IMR-90 (cell line): ENCODE data around the gene TNRC6B. TPM values are rescaled to one million over a fixed set of nuclear protein-coding genes. Genes with fewer than 3 reads are reported as not detected.

ENCODE experiments used
- ATAC-seq: fragments of 200-7000 bp; cut with Tn5 transposase; 2 replicates; pipeline ENCODE4 v1.9.1; 2020; ENCODE audit warnings: low read depth, mild to moderate bottlenecking, moderate library complexity
- BruUV-seq: library from RNA; stranded (reverse); fragments of 400-500 nt; replicated peaks from 2 replicates; lab custom pipeline; 2021; lab: Mats Ljungman, UMichigan
- CTCF ChIA-PET: fragments of 300-600 bp; formaldehyde crosslinking; extraction: SDS; loops from one replicate; lab custom pipeline; 2021; ENCODE audit warnings: antibody characterized with exemption; lab: Yijun Ruan, JAX
- POLR2A ChIA-PET: fragments of 300-600 bp; sonication (Branson Sonifier 250); formaldehyde crosslinking; loops from one replicate; lab custom pipeline; 2022; ENCODE audit warnings: antibody characterized with exemption; ENCODE audit not compliant: unreplicated experiment; lab: Charles Lee
- DNase-seq: peaks from one replicate; pipeline ENCODE4 v3.0.0; 2013
- H2AFZ ChIP-seq: replicated peaks from 2 replicates; pipeline ENCODE3; 2013; ENCODE audit warnings: low read length, mild to moderate bottlenecking; ENCODE audit not compliant: poor library complexity
- H2AK5ac ChIP-seq: 2 replicates; pipeline ENCODE4 v1.6.1; 2013; ENCODE audit warnings: low read depth, low read length, inconsistent platforms
- H2AK9ac ChIP-seq: replicated peaks from 2 replicates; pipeline ENCODE3; 2013; ENCODE audit warnings: mild to moderate bottlenecking, low read depth, low read length, moderate library complexity; ENCODE audit not compliant: poor library complexity
- H2BK120ac ChIP-seq: 2 replicates; pipeline ENCODE4 v1.6.1; 2013; ENCODE audit warnings: low read depth, low read length, inconsistent platforms
- H2BK15ac ChIP-seq: 3 replicates; pipeline ENCODE4 v1.6.1; 2013; ENCODE audit warnings: low read depth, low read length, inconsistent platforms
- H2BK20ac ChIP-seq: 2 replicates; pipeline ENCODE4 v1.6.1; 2013; ENCODE audit warnings: low read depth, mild to moderate bottlenecking, inconsistent platforms, low read length, moderate library complexity
- H2BK5ac ChIP-seq: 2 replicates; pipeline ENCODE4 v1.6.1; 2013; ENCODE audit warnings: mild to moderate bottlenecking, low read depth, low read length, inconsistent platforms; ENCODE audit not compliant: poor library complexity, severe bottlenecking
- H3K14ac ChIP-seq: replicated peaks from 2 replicates; pipeline ENCODE4 v1.6.1; 2013; ENCODE audit warnings: low read depth, low read length, inconsistent platforms
- H3K18ac ChIP-seq: 2 replicates; pipeline ENCODE4 v1.6.1; 2013; ENCODE audit warnings: low read depth, low read length, control low read depth
- H3K23ac ChIP-seq: 2 replicates; pipeline ENCODE4 v1.6.1; 2013; ENCODE audit warnings: low read depth, low read length, inconsistent platforms
- H3K27ac ChIP-seq: 2 replicates; pipeline ENCODE4 v1.5.1; 2013; ENCODE audit warnings: mild to moderate bottlenecking, control low read depth, low read length; ENCODE audit not compliant: insufficient read depth
- H3K27me3 ChIP-seq: 2 replicates; pipeline ENCODE4 v1.6.1; 2013; ENCODE audit warnings: low read length; ENCODE audit not compliant: control insufficient read depth, insufficient read depth
- H3K36me3 ChIP-seq: 2 replicates; pipeline ENCODE4 v1.6.1; 2013; ENCODE audit warnings: low read length, mixed read lengths; ENCODE audit not compliant: control insufficient read depth, insufficient read depth
- H3K4ac ChIP-seq: 2 replicates; pipeline ENCODE4 v1.6.1; 2013; ENCODE audit warnings: low read depth, low read length, inconsistent platforms
- H3K4me1 ChIP-seq: 2 replicates; pipeline ENCODE4 v1.6.1; 2013; ENCODE audit warnings: low read length, mixed read lengths; ENCODE audit not compliant: control insufficient read depth, insufficient read depth
- H3K4me2 ChIP-seq: 2 replicates; pipeline ENCODE4 v1.6.1; 2013; ENCODE audit warnings: low read depth, mild to moderate bottlenecking, control low read depth, low read length, moderate library complexity
- H3K4me3 ChIP-seq: 2 replicates; pipeline ENCODE4 v1.5.1; 2013; ENCODE audit warnings: low read depth, mild to moderate bottlenecking, control low read depth, low read length, moderate library complexity; ENCODE audit not compliant: insufficient read depth
- H3K56ac ChIP-seq: 2 replicates; pipeline ENCODE4 v1.6.1; 2013; ENCODE audit warnings: low read length, inconsistent platforms; ENCODE audit not compliant: insufficient read depth; ENCODE audit errors: extremely low read depth
- H3K79me1 ChIP-seq, 2 experiments: 2 replicates each; pipeline ENCODE4 v1.6.1; 2013; ENCODE audit warnings: low read length in 2 of 2, inconsistent platforms in 1 of 2, low read depth in 1 of 2
- H3K9ac ChIP-seq: 2 replicates; pipeline ENCODE4 v1.6.1; 2013; ENCODE audit warnings: low read depth, low read length, control low read depth
- H3K9me1 ChIP-seq: 2 replicates; pipeline ENCODE4 v1.6.1; 2013; ENCODE audit warnings: low read length, inconsistent platforms; ENCODE audit not compliant: insufficient read depth
- H3K9me3 ChIP-seq: 2 replicates; pipeline ENCODE4 v1.6.1; 2013; ENCODE audit warnings: low read length; ENCODE audit not compliant: control insufficient read depth, insufficient read depth
- H4K20me1 ChIP-seq: 2 replicates; pipeline ENCODE4 v1.6.1; 2013; ENCODE audit warnings: low read length, inconsistent platforms; ENCODE audit not compliant: insufficient read depth
- H4K5ac ChIP-seq: 2 replicates; pipeline ENCODE4 v1.6.1; 2013; ENCODE audit warnings: mild to moderate bottlenecking, low read depth, low read length, control low read depth
- H4K8ac ChIP-seq, 2 experiments: 2 replicates each; pipeline ENCODE4 v1.6.1; 2013; ENCODE audit warnings: low read depth in 2 of 2, low read length in 2 of 2, control low read depth in 1 of 2, inconsistent platforms in 1 of 2
- H4K91ac ChIP-seq: 2 replicates; pipeline ENCODE4 v1.6.1; 2013; ENCODE audit warnings: low read depth, low read length, inconsistent platforms; ENCODE audit not compliant: insufficient read depth
- BHLHE40 ChIP-seq: fragments of 150-350 bp; IDR thresholded peaks from 2 replicates; pipeline ENCODE4 v1.6.1; 2016; ENCODE audit warnings: mild to moderate bottlenecking, low read depth, low read length
- CEBPB ChIP-seq: IDR thresholded peaks from 2 replicates; pipeline ENCODE4 v1.6.1; 2012; ENCODE audit warnings: low read depth, low read length, improper control_type of control experiment
- CHD1 ChIP-seq: IDR thresholded peaks from 2 replicates; pipeline ENCODE4 v1.6.1; 2012; ENCODE audit warnings: low read depth, low read length, improper control_type of control experiment
- FOS ChIP-seq: fragments of 150-350 bp; IDR thresholded peaks from 2 replicates; pipeline ENCODE4 v1.6.1; 2016; ENCODE audit warnings: low read depth, low read length
- MAFK ChIP-seq: IDR thresholded peaks from 2 replicates; pipeline ENCODE4 v1.6.1; 2012; ENCODE audit warnings: low read depth, low read length, improper control_type of control experiment
- MAZ ChIP-seq: IDR thresholded peaks from 2 replicates; pipeline ENCODE4 v1.6.1; 2012; ENCODE audit warnings: low read depth, mild to moderate bottlenecking, low read length, improper control_type of control experiment, moderate library complexity, borderline replicate concordance
- MXI1 ChIP-seq: IDR thresholded peaks from 2 replicates; pipeline ENCODE4 v1.6.1; 2012; ENCODE audit warnings: low read depth, mild to moderate bottlenecking, low read length, moderate library complexity, borderline replicate concordance
- NFE2L2 ChIP-seq: fragments of 150-350 bp; IDR thresholded peaks from 2 replicates; pipeline ENCODE4 v1.6.1; 2016; ENCODE audit warnings: low read depth, mild to moderate bottlenecking, low read length
- POLR2A ChIP-seq: IDR thresholded peaks from 2 replicates; pipeline ENCODE4 v1.6.1; 2012; ENCODE audit warnings: mild to moderate bottlenecking, low read depth, low read length
- RAD21 ChIP-seq: IDR thresholded peaks from 2 replicates; pipeline ENCODE4 v1.6.1; 2012; ENCODE audit warnings: low read length, improper control_type of control experiment
- RCOR1 ChIP-seq: IDR thresholded peaks from 2 replicates; pipeline ENCODE4 v1.6.1; 2012; ENCODE audit warnings: mild to moderate bottlenecking, low read length, improper control_type of control experiment; ENCODE audit not compliant: insufficient replicate concordance
- RFX5 ChIP-seq: IDR thresholded peaks from 2 replicates; pipeline ENCODE4 v1.8.0; 2012; ENCODE audit warnings: low read depth, mild to moderate bottlenecking, low read length, moderate library complexity
- SMC3 ChIP-seq: fragments of 150-350 bp; IDR thresholded peaks from 2 replicates; pipeline ENCODE4 v1.6.1; 2016; ENCODE audit warnings: low read depth, mild to moderate bottlenecking, antibody characterized with exemption, low read length, moderate library complexity
- WGBS, 2 experiments: methylation state at CpG; one replicate each; pipeline versions ENCODE4 v1.1.5 to v1.1.7; 2013; ENCODE audit warnings: missing lambda C conversion rate in 2 of 2; ENCODE audit not compliant: insufficient read length in 1 of 2; ENCODE audit errors: extremely low coverage in 2 of 2; 5-methylcytosine and 5-hydroxymethylcytosine counted together
- dilution Hi-C: fragments of 300-500 bp; cut with HindIII; formaldehyde crosslinking; loops from one replicate; pipeline ENCODE4 v1.14.3; 2018; ENCODE audit warnings: low sequenced_read_pairs; ENCODE audit not compliant: unreplicated experiment
- in situ Hi-C: fragments of 300-500 bp; cut with MboI; formaldehyde crosslinking; loops from 3 replicates; pipeline ENCODE4 v1.14.3; 2019; ENCODE audit warnings: low sequenced_read_pairs, inconsistent platforms, mixed read lengths
- intact Hi-C: fragments of 100-400 bp; cut with micrococcal nuclease; formaldehyde crosslinking; loops from 2 replicates; pipeline ENCODE4 v1.10.0; 2022
- polyA plus RNA-seq, 3 experiments: library from polyadenylated mRNA; depleted of rRNA; stranded (reverse); fragments of >200 nt; gene quantifications; 2 replicates each; pipeline ENCODE4 v1.2.3, GENCODE V29; 2012; ENCODE audit warnings: low replicate concordance in 1 of 3
- total RNA-seq: library from RNA; depleted of rRNA; stranded (reverse); fragments of >200 nt; gene quantifications from 2 replicates; pipeline ENCODE4 v1.2.3, GENCODE V29; 2012
- TF ChIP-seq, protein P1 (sequence below): fragments of 150-350 bp; IDR thresholded peaks from 2 replicates; pipeline ENCODE4 v1.6.1; 2017; ENCODE audit warnings: mild to moderate bottlenecking, antibody characterized with exemption, low read length, low read depth
- TF ChIP-seq, protein P2 (sequence below): conservative IDR thresholded peaks from 2 replicates; pipeline ENCODE4 v1.5.1; 2012; ENCODE audit warnings: mild to moderate bottlenecking, low read depth, low read length, improper control_type of control experiment
- TF ChIP-seq, protein P3 (sequence below): fragments of 150-350 bp; IDR thresholded peaks from 2 replicates; pipeline ENCODE4 v1.6.1; 2016; ENCODE audit warnings: low read depth, mild to moderate bottlenecking, low read length, moderate library complexity, borderline replicate concordance

The TNRC6B gene
- total and polyA plus RNA-seq, 2 of the 4 experiments (the other 2 are of a cell fraction): 3.9 to 17.0 TPM

DNA sequence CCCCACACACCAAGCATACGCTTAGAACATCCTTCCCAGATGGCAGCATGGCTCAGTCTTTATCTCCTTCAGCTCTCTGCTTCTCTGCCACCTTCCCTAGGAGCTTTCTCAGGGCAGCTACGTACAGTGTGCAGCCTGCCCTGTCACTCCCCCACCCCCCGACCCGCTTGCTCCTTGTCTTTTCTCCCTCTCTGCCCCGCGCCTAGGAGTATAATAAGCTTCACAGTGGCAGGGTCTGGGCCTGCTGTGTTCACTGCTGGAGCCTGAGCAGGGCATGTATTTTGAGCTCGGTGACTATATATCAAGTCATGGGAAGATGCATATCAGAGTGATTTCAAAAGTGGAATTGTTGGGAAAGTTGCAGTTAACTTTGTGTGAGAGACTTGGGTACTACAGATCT lies 112.8 kb downstream of the TNRC6B start:
- Histone ChIP-seq H4K8ac (no peak overlapping the region), H3K9ac (no peak overlapping the region), H4K91ac (no peak overlapping the region), H3K14ac (no peak overlapping the region), H3K4me2 (no peak overlapping the region), H2BK15ac (no peak overlapping the region), H3K27me3 (no peaks in the 10 kb centered on the region), H3K36me3 (peaks cover 36% of the 10 kb centered on the region), H2AK5ac (no peak overlapping the region), H3K23ac (no peak overlapping the region), H4K20me1 (no peaks in the 10 kb centered on the region), H2BK20ac (no peak overlapping the region), H3K4me1 (no peaks in the 10 kb centered on the region), H3K18ac (no peak overlapping the region), H3K9me1 (peaks cover 17% of the 10 kb centered on the region), H4K5ac (no peak overlapping the region), H3K4ac (no peak overlapping the region), H3K56ac (no peak overlapping the region), H2BK5ac (no peak overlapping the region), H3K9me3 (no peaks in the 10 kb centered on the region), H3K79me1 (peaks cover 0 to 15% of the 10 kb centered on the region in 2 experiments; a peak in 2 of 4 replicates), H2BK120ac (no peak overlapping the region), H3K27ac (no peak overlapping the region), H3K4me3 (no peak overlapping the region), H2AK9ac (no peak overlapping the region), H2AFZ (no peak overlapping the region)
- no peak for ATAC-seq
- ChIA-PET POLR2A (no interaction called here), CTCF (no interaction called here)
- dilution Hi-C loops: no loop called here
- 100% methylated on average over 1 of the region's 7 CpGs; no CpG with 5 or more reads in 1 of the 2 experiments for WGBS, 2 experiments
- in situ Hi-C loops: no loop called here
- intact Hi-C loops: no loop called here
- BruUV-seq: no TSS peak
- DNase-seq: no peak
- TF ChIP-seq, protein P1, sequence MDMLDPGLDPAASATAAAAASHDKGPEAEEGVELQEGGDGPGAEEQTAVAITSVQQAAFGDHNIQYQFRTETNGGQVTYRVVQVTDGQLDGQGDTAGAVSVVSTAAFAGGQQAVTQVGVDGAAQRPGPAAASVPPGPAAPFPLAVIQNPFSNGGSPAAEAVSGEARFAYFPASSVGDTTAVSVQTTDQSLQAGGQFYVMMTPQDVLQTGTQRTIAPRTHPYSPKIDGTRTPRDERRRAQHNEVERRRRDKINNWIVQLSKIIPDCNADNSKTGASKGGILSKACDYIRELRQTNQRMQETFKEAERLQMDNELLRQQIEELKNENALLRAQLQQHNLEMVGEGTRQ: no peak
- TF ChIP-seq, protein P2, sequence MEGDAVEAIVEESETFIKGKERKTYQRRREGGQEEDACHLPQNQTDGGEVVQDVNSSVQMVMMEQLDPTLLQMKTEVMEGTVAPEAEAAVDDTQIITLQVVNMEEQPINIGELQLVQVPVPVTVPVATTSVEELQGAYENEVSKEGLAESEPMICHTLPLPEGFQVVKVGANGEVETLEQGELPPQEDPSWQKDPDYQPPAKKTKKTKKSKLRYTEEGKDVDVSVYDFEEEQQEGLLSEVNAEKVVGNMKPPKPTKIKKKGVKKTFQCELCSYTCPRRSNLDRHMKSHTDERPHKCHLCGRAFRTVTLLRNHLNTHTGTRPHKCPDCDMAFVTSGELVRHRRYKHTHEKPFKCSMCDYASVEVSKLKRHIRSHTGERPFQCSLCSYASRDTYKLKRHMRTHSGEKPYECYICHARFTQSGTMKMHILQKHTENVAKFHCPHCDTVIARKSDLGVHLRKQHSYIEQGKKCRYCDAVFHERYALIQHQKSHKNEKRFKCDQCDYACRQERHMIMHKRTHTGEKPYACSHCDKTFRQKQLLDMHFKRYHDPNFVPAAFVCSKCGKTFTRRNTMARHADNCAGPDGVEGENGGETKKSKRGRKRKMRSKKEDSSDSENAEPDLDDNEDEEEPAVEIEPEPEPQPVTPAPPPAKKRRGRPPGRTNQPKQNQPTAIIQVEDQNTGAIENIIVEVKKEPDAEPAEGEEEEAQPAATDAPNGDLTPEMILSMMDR: no peak
- no peak for TF ChIP-seq BHLHE40
- TF ChIP-seq, protein P3, sequence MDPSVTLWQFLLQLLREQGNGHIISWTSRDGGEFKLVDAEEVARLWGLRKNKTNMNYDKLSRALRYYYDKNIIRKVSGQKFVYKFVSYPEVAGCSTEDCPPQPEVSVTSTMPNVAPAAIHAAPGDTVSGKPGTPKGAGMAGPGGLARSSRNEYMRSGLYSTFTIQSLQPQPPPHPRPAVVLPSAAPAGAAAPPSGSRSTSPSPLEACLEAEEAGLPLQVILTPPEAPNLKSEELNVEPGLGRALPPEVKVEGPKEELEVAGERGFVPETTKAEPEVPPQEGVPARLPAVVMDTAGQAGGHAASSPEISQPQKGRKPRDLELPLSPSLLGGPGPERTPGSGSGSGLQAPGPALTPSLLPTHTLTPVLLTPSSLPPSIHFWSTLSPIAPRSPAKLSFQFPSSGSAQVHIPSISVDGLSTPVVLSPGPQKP: no peak
- TF ChIP-seq MXI1: no peak
- no peak for TF ChIP-seq NFE2L2
- no peak for TF ChIP-seq CEBPB
- TF ChIP-seq MAFK: no peak
- TF ChIP-seq POLR2A: no peak
- no peak for TF ChIP-seq CHD1
- TF ChIP-seq RFX5: no peak
- TF ChIP-seq FOS: no peak
- no peak for TF ChIP-seq SMC3
- TF ChIP-seq RCOR1: no peak
- no peak for TF ChIP-seq MAZ
- no peak for TF ChIP-seq RAD21
